GM12801 (cell line): ENCODE results near the gene SACM1L.

Experiments
- TF ChIP-seq, protein P1 (sequence below): IDR thresholded peaks from one replicate; pipeline ENCODE4 v1.5.1; 2011; ENCODE audit warnings: control low read depth; ENCODE audit not compliant: insufficient read length; ENCODE audit errors: extremely low read depth

Gene SACM1L

DNA sequence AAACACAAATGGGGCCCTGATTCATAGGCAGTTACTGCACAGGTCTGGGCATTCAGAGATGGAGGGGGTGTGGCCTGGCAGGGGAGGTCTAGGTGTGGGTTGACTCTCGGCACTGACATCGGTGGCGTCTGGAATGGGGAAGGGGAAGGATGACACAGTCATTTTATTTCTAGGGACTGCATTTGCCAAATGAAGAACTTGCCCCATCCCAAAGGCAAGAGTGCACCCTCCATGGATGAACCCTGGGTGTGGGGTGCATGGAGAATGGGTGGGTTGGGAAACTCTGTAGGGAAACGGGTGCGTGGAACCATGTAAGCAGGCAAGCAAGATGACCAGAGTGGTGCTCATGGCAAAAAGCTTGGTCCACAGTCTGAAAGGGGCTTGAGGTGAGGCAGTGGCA lies 82.6 kb downstream of the SACM1L start:
- TF ChIP-seq, protein P1, sequence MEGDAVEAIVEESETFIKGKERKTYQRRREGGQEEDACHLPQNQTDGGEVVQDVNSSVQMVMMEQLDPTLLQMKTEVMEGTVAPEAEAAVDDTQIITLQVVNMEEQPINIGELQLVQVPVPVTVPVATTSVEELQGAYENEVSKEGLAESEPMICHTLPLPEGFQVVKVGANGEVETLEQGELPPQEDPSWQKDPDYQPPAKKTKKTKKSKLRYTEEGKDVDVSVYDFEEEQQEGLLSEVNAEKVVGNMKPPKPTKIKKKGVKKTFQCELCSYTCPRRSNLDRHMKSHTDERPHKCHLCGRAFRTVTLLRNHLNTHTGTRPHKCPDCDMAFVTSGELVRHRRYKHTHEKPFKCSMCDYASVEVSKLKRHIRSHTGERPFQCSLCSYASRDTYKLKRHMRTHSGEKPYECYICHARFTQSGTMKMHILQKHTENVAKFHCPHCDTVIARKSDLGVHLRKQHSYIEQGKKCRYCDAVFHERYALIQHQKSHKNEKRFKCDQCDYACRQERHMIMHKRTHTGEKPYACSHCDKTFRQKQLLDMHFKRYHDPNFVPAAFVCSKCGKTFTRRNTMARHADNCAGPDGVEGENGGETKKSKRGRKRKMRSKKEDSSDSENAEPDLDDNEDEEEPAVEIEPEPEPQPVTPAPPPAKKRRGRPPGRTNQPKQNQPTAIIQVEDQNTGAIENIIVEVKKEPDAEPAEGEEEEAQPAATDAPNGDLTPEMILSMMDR = no peak

DNA sequence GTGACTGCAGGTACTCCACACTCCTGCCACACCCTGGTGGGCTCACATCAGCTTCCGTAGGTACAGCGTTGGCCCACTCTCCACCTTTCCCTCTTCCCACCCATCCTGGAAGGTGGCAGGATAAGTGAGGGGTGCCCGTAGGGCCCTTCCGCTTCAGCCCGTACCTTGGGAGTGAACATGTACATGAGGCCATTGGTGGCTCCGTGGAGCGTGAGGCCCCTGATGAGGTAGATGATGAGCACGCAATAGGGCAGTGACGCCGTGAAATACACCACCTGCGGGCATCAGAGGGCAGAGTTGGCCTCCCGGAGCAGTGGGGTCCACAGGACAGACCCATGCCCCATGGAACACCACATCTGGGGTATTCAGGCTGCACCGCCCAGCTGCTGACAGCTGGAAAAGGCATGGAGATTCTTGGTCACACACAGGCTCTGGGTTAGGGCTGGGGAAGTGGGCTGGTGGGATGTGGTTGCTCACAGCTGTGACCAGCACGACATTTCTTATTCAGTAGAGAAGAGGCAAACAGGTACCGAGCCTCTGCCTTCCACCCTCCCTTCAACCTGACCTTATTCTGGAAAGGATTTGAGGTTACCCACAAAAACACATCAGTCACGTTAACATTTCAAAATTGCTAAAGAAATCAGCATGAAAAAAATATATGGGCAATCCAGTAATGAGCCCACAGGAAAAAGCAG lies 83.3 kb downstream of the SACM1L start:
- TF ChIP-seq, protein P1 = no peak

DNA sequence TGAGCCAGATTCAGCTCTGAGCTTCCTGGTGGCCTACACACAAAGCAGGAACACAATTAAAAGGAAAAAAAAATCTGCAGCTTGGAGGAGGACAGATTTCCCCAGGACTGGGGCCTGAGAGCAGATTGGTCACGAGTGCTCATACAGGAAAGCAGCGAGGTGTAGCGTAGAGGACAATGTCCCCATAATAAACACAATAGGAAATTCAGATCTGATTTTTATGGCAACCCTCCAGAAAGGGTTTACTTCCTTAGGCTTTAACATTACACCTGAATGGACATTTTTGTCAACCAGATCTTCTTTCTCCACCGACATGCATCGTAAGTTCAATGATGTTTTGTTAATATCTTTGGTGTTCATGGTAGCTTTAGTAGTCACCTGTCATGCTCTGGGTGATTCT lies 83.9 kb downstream of the SACM1L start:
- TF ChIP-seq, protein P1 = no peak

DNA sequence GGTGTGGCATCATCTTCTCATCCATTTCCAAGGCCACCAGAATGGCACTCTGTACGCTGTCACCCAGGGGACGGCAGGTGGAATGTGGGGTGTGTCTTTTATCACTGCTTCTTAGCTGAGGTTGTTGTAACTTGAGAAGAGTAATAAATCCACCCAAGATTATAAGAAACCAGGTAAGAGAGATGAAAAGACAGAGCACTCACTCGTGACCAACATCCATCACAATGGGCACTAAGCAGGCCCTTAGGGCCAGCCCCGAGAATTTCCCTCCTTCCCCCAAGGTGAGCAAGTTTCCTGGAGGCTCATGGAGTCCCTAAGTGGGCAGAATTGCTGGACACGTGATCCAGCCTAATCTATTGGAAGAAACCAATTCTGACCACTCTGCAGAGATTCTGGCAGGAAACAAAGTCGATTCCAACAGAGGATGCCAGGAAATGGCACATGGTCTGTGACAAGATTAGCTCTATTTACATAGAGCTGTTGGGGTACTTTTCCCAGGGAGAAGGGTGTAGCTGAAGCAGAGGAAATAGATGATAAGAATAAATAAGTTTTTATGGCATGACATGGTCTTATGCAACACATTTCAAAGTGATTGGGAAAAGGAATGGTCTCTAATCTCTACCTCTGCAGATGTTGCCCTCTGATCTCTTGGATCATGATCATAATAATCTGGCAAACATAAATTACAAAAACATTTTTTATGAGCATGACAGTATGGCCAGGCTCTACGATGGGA lies 84.7 kb downstream of the SACM1L start:
- TF ChIP-seq, protein P1 = no peak

DNA sequence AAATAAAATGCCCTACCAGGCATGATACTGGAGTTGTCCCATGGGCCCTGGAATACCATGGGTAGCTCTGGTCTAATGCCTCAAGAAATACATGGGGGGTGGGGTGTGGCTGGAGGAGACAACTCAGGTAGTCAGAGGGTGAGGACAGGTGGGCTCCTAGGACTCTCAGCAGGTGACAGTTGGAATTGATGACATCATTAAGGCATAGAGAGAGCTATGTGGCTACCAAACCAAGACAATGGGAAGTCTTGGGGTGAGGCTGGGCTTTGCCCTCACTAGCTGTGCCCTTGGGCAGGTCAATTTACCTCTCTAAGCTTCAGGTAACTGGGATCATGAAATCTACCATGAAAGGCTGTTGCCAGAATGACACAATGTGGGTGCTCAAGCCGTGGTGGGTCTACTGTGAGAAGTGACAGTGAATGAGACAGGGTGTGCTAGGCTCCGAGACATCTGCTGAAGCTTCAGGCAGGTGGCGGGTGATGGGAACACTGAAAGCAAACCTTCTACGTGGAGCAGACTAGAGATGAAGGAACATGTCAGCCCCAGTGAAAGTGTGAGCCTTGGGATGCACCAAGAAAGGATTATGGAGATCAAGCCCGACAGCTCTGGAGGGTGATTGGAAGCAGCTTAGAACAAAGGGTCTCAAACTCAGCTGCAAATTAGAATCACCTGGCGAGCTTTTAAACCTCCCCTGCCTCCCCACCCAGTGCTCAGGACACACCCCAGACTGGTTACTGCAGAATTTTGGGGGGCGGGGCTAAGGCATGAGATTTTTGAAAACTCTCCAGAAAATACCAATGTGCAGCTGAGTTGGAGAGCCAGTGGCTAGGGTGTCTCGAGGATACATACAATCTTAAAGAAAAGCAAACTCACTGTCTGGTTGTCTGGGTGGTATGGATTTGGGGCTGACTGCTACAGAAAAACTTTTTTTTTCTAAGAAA lies 85.7 kb downstream of the SACM1L start:
- TF ChIP-seq, protein P1 = no peak

DNA sequence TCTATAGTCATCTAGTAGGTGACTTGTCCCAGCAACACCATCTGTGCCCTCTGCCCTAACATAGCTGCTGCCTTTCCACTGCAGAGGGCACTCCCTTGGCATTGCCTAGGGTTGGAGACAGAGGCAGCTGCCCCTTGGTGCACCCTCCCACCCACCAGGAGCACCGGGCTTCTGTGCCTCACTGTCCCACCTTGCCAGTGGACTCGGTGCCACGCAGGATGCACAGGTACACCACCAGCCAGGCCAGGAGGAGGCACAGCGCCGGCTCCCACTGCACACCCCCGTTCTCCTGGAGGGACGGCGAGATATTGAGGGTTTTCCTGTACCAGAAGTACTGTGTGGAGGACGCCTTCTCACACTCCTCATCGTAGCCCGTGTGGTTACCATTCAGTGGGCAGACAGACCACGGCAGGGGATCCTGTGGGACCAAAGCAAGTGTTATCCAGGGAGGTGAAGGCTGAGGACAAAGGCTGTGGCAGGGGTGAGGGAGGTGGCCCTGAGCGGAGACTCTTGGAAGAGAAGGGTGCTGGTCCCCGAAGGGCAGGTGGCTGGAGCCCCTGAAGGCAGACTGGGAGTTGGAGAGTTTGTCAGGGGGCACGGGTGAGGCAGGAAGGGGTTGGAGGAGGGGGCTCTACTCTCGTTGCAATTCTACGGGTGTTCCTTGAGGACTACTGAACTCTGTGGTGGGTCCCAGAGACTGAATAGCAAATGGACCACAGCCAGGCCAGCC lies 86.5 kb downstream of the SACM1L start:
- TF ChIP-seq, protein P1 = no peak
